A172 (cell line): ENCODE data around the gene BTBD16. TPM values are rescaled to one million over a fixed set of nuclear protein-coding genes. Genes with fewer than 3 reads are reported as not detected.

Experiments used
- DNase-seq: peaks from one replicate; pipeline ENCODE4 v3.0.0-alpha.2; 2015; ENCODE audit warnings: low spot score
- total RNA-seq: library from RNA; depleted of rRNA; stranded (reverse); fragments of >200 nt; shearing (Covaris generic); gene quantifications from 2 replicates; pipeline ENCODE4 v1.2.3, GENCODE V29; 2014

Gene BTBD16
- total RNA-seq, 1 experiment from 2014 or later: not detected

GRCh38 chr10:122248356-122249302, 22.5 kb upstream of the BTBD16 start:
- no peak for DNase-seq

- no peak for DNase-seq
Measured at GRCh38 chr10:122249303-122249850, 21.7 kb upstream of the BTBD16 start.

DNA sequence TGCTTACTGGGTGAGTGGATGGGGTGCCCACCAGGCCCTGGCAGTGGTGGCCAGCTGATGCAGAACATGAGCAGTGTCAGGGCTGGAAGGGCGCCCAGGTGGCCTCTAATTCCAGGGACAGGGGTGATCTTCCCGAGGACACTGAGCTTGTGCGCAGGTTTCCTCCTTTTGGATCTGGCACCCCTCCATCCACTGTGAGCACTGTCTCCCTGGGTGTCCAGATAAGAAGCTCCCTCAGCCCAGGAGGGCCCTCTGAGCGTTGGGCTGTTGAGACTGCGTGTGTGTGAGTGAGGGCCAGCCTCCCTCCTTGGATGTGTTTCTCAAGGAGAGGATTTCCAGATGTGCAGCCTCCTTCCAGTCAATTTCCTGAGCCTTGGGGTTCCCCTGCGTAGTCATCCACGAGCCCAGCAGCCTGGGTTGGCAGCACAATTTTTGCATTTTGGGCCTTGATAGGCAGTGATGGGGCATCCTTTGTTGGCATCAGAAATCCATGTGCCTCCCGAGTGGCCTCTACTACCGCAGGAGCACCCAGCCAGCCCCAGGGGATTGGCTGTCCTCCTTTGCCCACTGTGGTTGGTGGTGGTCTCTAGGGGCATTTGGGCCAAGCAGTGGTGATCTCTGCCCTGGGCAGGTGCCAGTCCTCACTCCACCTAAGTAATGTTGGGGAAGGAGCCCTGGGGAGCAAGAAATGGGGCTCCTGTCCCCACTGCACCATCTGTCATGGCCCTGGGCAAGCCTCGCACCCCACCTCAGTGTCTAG, 20.9 kb upstream of the BTBD16 start:
- DNase-seq: no peak

- no peak for DNase-seq
Measured at GRCh38 chr10:122251459-122252255, 19.4 kb upstream of the BTBD16 start.

GRCh38 chr10:122252805-122253204, 18.3 kb upstream of the BTBD16 start:
- DNase-seq: peak; percentile 26

DNA sequence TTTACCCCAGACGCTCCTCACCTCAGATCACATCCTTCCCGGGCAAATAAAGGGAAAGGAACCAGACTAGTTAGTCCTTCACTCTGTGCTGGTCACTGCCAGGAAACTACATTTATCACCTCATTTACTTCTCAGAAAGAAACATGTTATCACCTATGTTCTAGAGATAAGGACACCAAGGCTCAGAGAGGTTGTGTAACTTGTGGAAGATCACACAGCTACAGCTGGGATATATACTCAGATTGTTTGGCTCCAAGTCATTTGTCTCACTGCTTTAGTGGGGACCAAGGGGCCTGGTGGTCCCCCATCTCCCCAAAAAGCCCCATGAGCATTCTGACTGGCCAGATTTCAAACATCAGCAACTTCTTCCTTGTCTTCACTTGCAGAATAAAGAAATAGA, 17.5 kb upstream of the BTBD16 start:
- DNase-seq: no peak

DNA sequence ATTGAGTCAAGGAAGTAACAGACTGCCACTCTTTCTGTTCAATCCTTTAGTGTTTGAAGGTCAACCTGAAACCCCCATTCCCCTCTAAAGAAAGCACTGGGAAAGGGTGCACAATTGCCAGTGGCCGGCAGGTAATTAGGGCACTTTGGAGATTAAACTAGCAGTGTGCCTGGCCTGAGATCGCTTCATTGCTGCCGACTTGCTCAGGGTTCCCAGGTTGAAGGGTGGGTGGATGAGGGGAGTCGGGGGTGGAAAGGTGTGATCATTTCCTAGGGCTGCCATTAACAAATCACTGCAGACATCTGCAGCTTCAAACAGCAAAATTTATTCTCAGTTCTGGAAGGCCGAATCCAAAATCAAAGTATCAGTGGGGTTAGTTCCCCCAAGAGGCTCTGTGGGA, 16.3 kb upstream of the BTBD16 start:
- no peak for DNase-seq

DNA sequence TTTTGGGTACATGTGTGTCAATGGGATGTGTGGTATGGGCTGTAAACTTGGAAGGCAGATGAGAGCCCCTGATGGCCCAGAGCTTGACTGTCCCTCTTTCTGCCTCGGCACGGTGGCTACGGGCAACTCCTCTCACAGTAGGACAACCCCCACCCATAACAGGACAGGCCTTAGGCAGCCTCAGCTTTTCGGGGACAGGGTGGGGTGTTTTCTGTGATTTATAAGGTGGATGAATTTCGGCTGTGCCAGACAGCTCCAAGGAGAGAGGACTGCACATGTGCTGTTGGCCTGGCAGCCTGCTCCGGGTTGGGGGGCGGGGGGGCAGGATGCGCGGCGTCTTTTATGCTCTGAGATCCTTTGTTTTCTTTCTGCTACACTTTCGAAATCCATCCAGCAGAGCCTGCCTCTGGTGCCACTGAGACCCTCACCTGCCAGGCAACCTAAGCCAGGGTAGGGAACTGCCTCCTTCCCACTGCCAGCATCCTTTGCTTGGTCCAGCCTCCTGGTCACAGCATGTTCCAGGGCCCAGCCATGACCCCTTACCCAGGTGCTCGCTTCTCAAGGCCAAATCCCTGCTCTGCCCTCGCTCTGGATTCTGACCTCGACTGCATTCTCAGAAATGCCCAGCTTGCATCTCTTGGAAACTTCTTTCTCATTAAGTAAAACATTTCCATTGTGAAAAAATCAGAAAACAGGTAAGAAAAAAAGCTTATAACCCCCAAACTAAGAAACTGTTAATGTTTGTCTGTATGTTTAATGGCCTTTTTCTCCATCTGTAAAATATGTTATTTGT, 15.4 kb upstream of the BTBD16 start:
- DNase-seq: no peak

- no peak for DNase-seq
Measured at GRCh38 chr10:122257041-122257440, 14.1 kb upstream of the BTBD16 start.

GRCh38 chr10:122258136-122259074, 12.7 kb upstream of the BTBD16 start:
- peak; percentile 5 for DNase-seq

DNA sequence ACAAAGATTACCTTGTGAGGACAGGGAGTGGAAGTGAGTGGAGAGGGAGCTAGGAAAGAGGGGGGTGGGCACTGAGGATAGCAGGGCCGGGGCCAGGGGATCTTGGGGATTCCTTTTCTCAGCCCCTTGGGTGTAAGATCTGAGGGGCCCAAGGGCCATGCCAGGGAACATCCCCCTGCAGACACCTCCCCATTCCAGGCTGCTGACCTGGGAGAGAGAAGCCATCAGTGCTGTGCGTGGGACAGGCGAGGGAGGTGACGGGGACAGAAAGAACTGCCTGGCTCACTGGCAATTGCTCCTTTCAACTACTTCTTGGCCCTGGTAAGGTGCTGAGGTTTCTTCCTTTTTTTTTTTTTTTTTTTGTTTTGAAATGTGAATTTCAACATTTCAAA, 12.0 kb upstream of the BTBD16 start:
- DNase-seq: no peak

- DNase-seq: no peak
Measured at GRCh38 chr10:122261584-122261983, 9.5 kb upstream of the BTBD16 start.

GRCh38 chr10:122263971-122264370, 7.1 kb upstream of the BTBD16 start:
- peak; percentile 2 for DNase-seq

DNA sequence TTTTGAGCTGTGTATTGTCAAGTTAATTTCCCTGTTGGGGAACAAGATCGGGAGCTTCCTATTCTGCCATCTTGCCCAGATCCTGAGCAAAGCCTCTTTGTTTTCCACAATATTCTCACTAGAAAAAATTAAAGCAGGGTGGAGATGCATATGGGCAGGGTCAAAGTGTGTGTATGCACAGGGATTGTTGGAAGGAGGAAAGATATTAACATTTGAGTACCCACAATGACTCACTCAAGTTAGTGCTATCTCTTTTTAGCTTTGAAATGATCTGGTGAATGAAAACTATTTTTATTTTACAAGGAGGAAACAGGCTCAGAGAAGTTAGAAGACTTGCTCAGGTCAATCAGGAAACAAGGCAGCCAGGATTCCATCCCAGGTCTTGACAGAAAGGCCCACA, 6.7 kb upstream of the BTBD16 start:
- no peak for DNase-seq

DNA sequence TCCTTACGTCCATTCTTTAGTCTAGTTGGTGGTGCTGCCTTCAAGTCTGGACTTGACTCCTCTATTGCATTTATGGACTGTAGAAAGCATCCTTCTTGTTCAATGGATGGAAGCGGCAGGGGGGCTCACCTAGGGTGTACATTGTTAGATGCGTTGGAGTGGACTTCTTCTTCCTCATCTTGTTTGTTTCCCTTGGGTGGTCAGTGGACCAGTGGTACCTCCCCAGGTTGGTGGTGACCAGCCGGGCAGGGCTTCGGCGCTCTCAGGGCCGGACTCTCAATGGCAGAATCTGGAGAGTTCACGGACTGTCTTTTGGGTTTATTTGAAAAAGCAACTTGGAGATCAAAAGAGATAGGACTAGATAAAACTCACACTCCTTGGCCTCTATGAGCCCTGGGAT, 6.2 kb upstream of the BTBD16 start:
- no peak for DNase-seq

DNA sequence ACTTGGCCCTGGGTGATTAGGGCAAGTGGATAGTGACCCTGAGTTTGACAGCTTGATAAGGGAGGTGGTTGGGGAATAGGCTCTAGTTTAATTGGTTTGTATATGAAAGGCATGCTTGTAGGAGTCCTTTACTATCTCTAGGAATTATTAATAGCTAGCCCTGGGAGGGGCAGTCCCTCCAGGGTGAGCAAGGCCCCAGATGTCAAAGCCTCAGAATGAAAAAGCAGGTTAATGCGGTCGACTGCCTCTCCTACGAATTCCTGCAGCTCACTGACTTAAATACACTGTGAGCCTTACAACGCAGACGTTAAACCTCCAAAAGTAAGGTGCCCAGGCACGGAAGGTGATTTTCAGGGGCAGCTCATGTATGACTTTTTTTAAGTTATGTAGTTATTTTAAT, 5.2 kb upstream of the BTBD16 start:
- DNase-seq: no peak

- DNase-seq: peak; percentile 29
Measured at GRCh38 chr10:122267849-122268737, 3.0 kb upstream of the BTBD16 start.

GRCh38 chr10:122269059-122269687, 1.9 kb upstream of the BTBD16 start:
- no peak for DNase-seq
